ENCODE results near the gene NHEJ1.

DNA sequence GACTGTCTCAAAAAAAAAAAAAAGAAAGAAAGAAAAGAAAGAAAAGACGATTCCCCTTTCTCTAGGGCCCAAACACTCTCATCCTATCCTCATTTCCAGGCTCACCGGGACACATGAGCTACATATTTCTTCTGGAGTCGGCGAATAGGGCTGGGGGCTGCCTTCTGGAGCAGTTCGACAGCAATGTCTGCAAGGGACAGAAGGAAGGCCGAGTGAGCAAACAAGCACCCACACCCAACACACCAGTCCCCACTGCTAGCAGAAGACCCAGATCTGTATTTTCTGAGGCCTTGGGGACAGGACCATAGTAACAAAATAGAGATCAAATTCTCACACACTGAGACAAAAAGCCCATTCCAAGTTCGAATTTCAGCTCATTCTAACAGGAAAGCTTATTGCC is 14.9 kb upstream of the NHEJ1 start:
- TF ChIP-seq EZH2 (IDR thresholded peaks at IDR 0.05; ENCODE audit: low read length) = no peak
- TF ChIP-seq, protein P1, sequence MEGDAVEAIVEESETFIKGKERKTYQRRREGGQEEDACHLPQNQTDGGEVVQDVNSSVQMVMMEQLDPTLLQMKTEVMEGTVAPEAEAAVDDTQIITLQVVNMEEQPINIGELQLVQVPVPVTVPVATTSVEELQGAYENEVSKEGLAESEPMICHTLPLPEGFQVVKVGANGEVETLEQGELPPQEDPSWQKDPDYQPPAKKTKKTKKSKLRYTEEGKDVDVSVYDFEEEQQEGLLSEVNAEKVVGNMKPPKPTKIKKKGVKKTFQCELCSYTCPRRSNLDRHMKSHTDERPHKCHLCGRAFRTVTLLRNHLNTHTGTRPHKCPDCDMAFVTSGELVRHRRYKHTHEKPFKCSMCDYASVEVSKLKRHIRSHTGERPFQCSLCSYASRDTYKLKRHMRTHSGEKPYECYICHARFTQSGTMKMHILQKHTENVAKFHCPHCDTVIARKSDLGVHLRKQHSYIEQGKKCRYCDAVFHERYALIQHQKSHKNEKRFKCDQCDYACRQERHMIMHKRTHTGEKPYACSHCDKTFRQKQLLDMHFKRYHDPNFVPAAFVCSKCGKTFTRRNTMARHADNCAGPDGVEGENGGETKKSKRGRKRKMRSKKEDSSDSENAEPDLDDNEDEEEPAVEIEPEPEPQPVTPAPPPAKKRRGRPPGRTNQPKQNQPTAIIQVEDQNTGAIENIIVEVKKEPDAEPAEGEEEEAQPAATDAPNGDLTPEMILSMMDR (optimal IDR thresholded peaks at IDR 0.05 in 1 of 3, IDR thresholded peaks at IDR 0.05 in 1 of 3, conservative IDR thresholded peaks at IDR 0.05 in 1 of 3; ENCODE audit: extremely low read depth in 1 of 3, insufficient read depth in 2 of 3, low read length in 3 of 3) = no peak
